CD4-positive, alpha-beta T cell (primary cell): ENCODE results near the gene LST1. TPM values are rescaled to one million over a fixed set of nuclear protein-coding genes. Genes with fewer than 3 reads are reported as not detected.
A peak's percentile ranks its signal among the peaks of the same experiment; 100 is the strongest.

Experiments used
- ATAC-seq: fragments of 200-7000 bp; cut with Tn5 transposase; one replicate; pipeline ENCODE4 v1.10.0; 2022; ENCODE audit warnings: mild to moderate bottlenecking; ENCODE audit not compliant: poor library complexity
- CTCF ChIA-PET: fragments of 350-600 bp; sonication (Branson Sonifier 250); formaldehyde crosslinking; loops from one replicate; lab custom pipeline; 2021; ENCODE audit warnings: antibody characterized with exemption, inconsistent platforms; lab: Charles Lee
- POLR2A ChIA-PET: fragments of 350-600 bp; sonication (Branson Sonifier 250); formaldehyde crosslinking; loops from one replicate; lab custom pipeline; 2021; ENCODE audit warnings: antibody characterized with exemption, inconsistent platforms; lab: Charles Lee
- DNase-seq, 14 experiments: peaks; one replicate each; pipeline ENCODE4 v3.0.0-alpha.2; 2013 to 2020; ENCODE audit warnings: mixed read lengths in 2 of 14
- H3K27ac ChIP-seq, 2 donors: one replicate each; pipeline versions ENCODE4 v1.5.1 to v1.7.0; 2013; ENCODE audit warnings: low read length in 2 of 2, low read depth in 1 of 2, mild to moderate bottlenecking in 1 of 2
- H3K27me3 ChIP-seq, 2 experiments: 1 replicate in 1 of 2; 2 replicates in 1 of 2; pipeline versions ENCODE4 v1.6.1 to v1.7.0; 2013; ENCODE audit warnings: low read length in 2 of 2, control low read depth in 1 of 2, mild to moderate bottlenecking in 1 of 2, moderate library complexity in 1 of 2; ENCODE audit not compliant: insufficient read depth in 2 of 2, control insufficient read depth in 1 of 2
- H3K36me3 ChIP-seq: one replicate; pipeline ENCODE4 v1.6.1; 2013; ENCODE audit warnings: low read length, control low read depth; ENCODE audit not compliant: insufficient read depth
- H3K4me1 ChIP-seq: one replicate; pipeline ENCODE4 v1.6.1; 2013; ENCODE audit warnings: low read length, control low read depth; ENCODE audit not compliant: insufficient read depth
- H3K4me3 ChIP-seq: one replicate; pipeline ENCODE4 v1.5.1; 2013; ENCODE audit warnings: mild to moderate bottlenecking, low read length, moderate library complexity
- H3K9me3 ChIP-seq, 2 experiments: 1 replicate in 1 of 2; 2 replicates in 1 of 2; pipeline versions ENCODE4 v1.6.1 to v1.7.0; 2013; ENCODE audit warnings: low read length in 2 of 2, mild to moderate bottlenecking in 2 of 2, control low read depth in 1 of 2, moderate library complexity in 1 of 2; ENCODE audit not compliant: control insufficient read depth in 1 of 2, insufficient read depth in 1 of 2
- H3K27ac Mint-ChIP-seq: one replicate; pipeline ENCODE4 v1.8.0; 2020; ENCODE audit warnings: mixed read lengths
- H3K27me3 Mint-ChIP-seq: one replicate; pipeline ENCODE4 v1.8.0; 2021; ENCODE audit warnings: mixed read lengths
- H3K36me3 Mint-ChIP-seq: one replicate; pipeline ENCODE4 v1.8.0; 2021; ENCODE audit warnings: low read depth, mixed read lengths
- H3K4me1 Mint-ChIP-seq: one replicate; pipeline ENCODE4 v1.8.0; 2021; ENCODE audit warnings: low read depth, mixed read lengths
- H3K4me3 Mint-ChIP-seq: one replicate; pipeline ENCODE4 v1.8.0; 2020; ENCODE audit warnings: mild to moderate bottlenecking, mixed read lengths
- H3K9me3 Mint-ChIP-seq: one replicate; pipeline ENCODE4 v1.8.0; 2020; ENCODE audit warnings: mixed read lengths
- CTCF ChIP-seq: fragments of 200-600 bp; IDR thresholded peaks from one replicate; pipeline ENCODE4 v1.8.0; 2022; ENCODE audit warnings: antibody characterized with exemption, mild to moderate bottlenecking
- intact Hi-C, 2 experiments: fragments of 100-400 bp; cut with DNase I in 1 of 2; cut with micrococcal nuclease in 1 of 2; formaldehyde crosslinking; loops; one replicate each; pipeline versions ENCODE4 v1.15.1 to v1.9.0; 2023 to 2025; cut with DNase I, micrococcal nuclease
- total RNA-seq, 174 experiments: library from RNA in 2 of 174; stranded (reverse) in 2 of 174; gene quantifications; one replicate each; pipeline ENCODE4 v1.2.3 and lab custom pipeline; 2021 to 2026

The LST1 gene
- total RNA-seq, 2 experiments from 2014 or later, result 8.9 to 10.3 TPM

GRCh38 chr6:31621320-31621939 lies 35.4 kb downstream of the LST1 start:
- intact Hi-C loops, result loop anchor here (2.0 kb wide), 3 partner anchors 39 to 75 kb away; partner anchors contain the start of genes ATP6V1G2 (in 1 of the 2), C6orf47 (in 1 of the 2), GPANK1 (in 1 of the 2) and NFKBIL1 (in 1 of the 2)

GRCh38 chr6:31621991-31622390 lies 35.9 kb downstream of the LST1 start:
- Mint-ChIP-seq H3K27me3 (no peaks in the 10 kb centered on the region), H3K36me3 (peaks cover 59% of the 10 kb centered on the region), H3K4me3 (peak overlapping the region; percentile 93), H3K4me1 (peaks cover 32% of the 10 kb centered on the region), H3K9me3 (no peaks in the 10 kb centered on the region), H3K27ac (peak overlapping the region; percentile 92)
- ChIA-PET POLR2A (interaction anchor here (1.0 to 4.9 kb wide), 9 partner anchors 24 to 276 kb away, joined by 3 to 46 read pairs (median 4); partner anchors contain the start of genes BAG6, C6orf47, DDX39B and GPANK1), CTCF (interaction anchor here (1.3 to 1.4 kb wide), 3 partner anchors 14 to 148 kb away, joined by 3 to 8 read pairs (median 4); partner anchors contain the start of gene BAG6)
- TF ChIP-seq CTCF, result no peak
- Histone ChIP-seq H3K9me3 (no peaks in the 10 kb centered on the region), H3K27ac (peak overlapping the region in 1 of 2 donors; percentile 89), H3K4me3 (no peak overlapping the region), H3K4me1 (peaks cover 27% of the 10 kb centered on the region), H3K36me3 (peaks cover 46% of the 10 kb centered on the region), H3K27me3 (no peaks in the 10 kb centered on the region)
- ATAC-seq (no peak), DNase-seq (no peak)
- intact Hi-C loops, result loop anchor here (2.0 kb wide), 3 partner anchors 39 to 75 kb away; partner anchors contain the start of genes ATP6V1G2 (in 1 of the 2), C6orf47 (in 1 of the 2), GPANK1 (in 1 of the 2) and NFKBIL1 (in 1 of the 2)

More at GRCh38 chr6:31621320-31621939, 35.4 kb downstream of the LST1 start:
- peak overlapping the region; percentile 92 for H3K27ac Mint-ChIP-seq
- H3K4me3 Mint-ChIP-seq, result peak overlapping the region; percentile 93
- ChIA-PET CTCF (interaction anchor here (1.4 kb wide), 1 partner anchor 30 kb away, joined by 8 read pairs; the partner anchor contains the start of gene BAG6), POLR2A (interaction anchor here (0.6 to 4.9 kb wide), 10 partner anchors 23 to 1058 kb away, joined by 3 to 46 read pairs (median 4); partner anchors contain the start of genes BAG6, C6orf47, DDX39B and GPANK1)
- peaks cover 53% of the 10 kb centered on the region for H3K36me3 Mint-ChIP-seq
- no peaks in the 10 kb centered on the region for H3K27me3 ChIP-seq
- peak overlapping the region; percentile 74 for H3K4me3 ChIP-seq
- H3K9me3 ChIP-seq, result no peaks in the 10 kb centered on the region
- H3K4me1 Mint-ChIP-seq, result peaks cover 37% of the 10 kb centered on the region
- H3K4me1 ChIP-seq, result peaks cover 32% of the 10 kb centered on the region
- DNase-seq (no peak), ATAC-seq (no peak)
- H3K9me3 Mint-ChIP-seq, result no peaks in the 10 kb centered on the region
- H3K27ac ChIP-seq, result peak overlapping the region; percentile 89 to 97
- H3K36me3 ChIP-seq, result peaks cover 40% of the 10 kb centered on the region
- H3K27me3 Mint-ChIP-seq, result no peaks in the 10 kb centered on the region
- no peak for TF ChIP-seq CTCF

DNA sequence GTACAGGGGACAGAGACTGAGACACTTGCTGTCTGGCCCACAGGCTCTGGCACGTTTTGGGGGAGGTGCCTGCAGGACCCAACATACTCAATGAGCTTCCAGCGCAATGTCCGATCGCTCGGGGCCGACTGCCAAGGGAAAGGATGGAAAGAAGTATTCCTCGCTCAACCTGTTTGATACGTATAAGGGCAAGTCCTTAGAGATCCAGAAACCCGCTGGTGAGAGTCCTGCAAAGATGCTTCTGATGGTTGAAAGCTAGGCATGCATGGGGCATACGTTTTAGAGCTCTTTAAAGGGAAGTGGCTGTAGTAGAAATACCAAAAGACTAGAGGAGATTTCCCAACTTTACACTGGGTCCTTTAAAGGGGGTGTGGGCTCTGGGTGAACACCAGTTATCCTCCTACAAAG lies 36.6 kb downstream of the LST1 start:
- H3K4me1 ChIP-seq, result peaks cover 27% of the 10 kb centered on the region
- no peak for DNase-seq
- H3K27me3 Mint-ChIP-seq, result no peaks in the 10 kb centered on the region
- peak overlapping the region; percentile 92 for H3K27ac Mint-ChIP-seq
- H3K4me3 Mint-ChIP-seq, result peak overlapping the region; percentile 93
- TF ChIP-seq CTCF, result no peak
- H3K9me3 ChIP-seq, result no peaks in the 10 kb centered on the region
- ChIA-PET POLR2A (interaction anchor here (1.0 to 4.9 kb wide), 7 partner anchors 24 to 128 kb away, joined by 3 to 46 read pairs (median 6); partner anchors contain the start of genes BAG6, C6orf47, DDX39B and GPANK1), CTCF (interaction anchor here (1.3 to 1.4 kb wide), 3 partner anchors 13 to 147 kb away, joined by 3 to 8 read pairs (median 4); partner anchors contain the start of gene BAG6)
- intact Hi-C loops, result no loop called here
- peaks cover 66% of the 10 kb centered on the region for H3K36me3 Mint-ChIP-seq
- peaks cover 53% of the 10 kb centered on the region for H3K36me3 ChIP-seq
- peak overlapping the region in 1 of 2 donors; percentile 89 for H3K27ac ChIP-seq
- no peak overlapping the region for H3K4me3 ChIP-seq
- no peak for ATAC-seq
- H3K27me3 ChIP-seq, result no peaks in the 10 kb centered on the region
- H3K4me1 Mint-ChIP-seq, result peaks cover 29% of the 10 kb centered on the region
- no peaks in the 10 kb centered on the region for H3K9me3 Mint-ChIP-seq
